ENCODE measurements around the gene ADK. TPM values are rescaled to one million over a fixed set of nuclear protein-coding genes. Genes with fewer than 3 reads are reported as not detected.
A peak's percentile ranks its signal among the peaks of the same experiment; 100 is the strongest.

Gene ADK
- total and polyA plus RNA-seq, 2 of the 13 experiments (the other 11 are each of a cell fraction or from before 2014, with no cell fraction given) = 48.6 to 79.1 TPM

DNA sequence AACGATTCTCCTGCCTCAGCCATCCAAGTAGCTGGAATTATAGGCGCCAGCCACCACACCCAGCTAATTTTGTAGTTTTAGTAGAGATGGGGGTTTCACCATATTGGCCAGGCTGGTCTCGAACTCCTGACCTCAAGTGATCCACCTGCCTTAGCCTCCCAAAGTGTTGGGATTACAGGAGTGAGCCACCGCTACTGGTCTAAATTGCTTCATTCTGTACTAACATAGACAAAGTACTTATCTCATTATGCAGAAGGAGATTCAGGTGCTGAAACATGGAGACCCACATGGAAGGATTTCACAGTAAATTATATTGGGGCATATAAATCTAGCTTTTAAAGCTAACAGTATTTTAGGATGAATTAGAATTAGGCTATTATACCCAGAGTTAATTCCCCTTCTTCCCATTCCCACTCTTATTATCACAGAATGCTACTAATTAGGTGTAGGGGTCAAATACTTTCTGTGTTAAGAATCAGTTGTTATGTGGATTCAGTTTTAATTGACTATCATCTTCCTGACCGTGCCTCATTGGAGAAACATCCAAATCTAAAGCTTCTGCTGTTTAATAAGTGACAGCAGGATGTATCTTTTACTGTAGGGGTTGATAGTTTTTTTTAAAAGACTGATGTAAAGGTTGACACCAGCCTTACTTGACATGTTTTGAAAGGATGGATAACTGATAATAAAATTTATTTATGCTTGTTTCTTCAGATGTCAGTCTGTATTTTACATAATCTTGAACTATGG lies 27.2 kb downstream of the ADK start:
- intact Hi-C loops (cut with micrococcal nuclease; ENCODE audit: unreplicated experiment) = no loop called here
- H3K9me3 ChIP-seq (ENCODE audit: low read length) = no peaks in the 10 kb centered on the region
- 75% methylated on average over 5 of the region's 5 CpGs for WGBS (ENCODE audit: low lambda C conversion rate)

More for the DNA sequence above, 27.2 kb downstream of the ADK start:
- POLR2A ChIA-PET = interaction anchor here (0.6 to 2.5 kb wide), 4 partner anchors 12 to 1032 kb away, joined by 3 to 45 read pairs (median 8); partner anchors contain the start of genes ADK, AP3M1 and VDAC2
- Histone ChIP-seq H3K36me3 (replicated peaks in 1 of 2; ENCODE audit: control insufficient read depth in 1 of 2, insufficient read depth in 2 of 2, low read length in 2 of 2) (peaks cover 0 to 2% of the 10 kb centered on the region in 2 experiments; a peak in 1 of 5 replicates), H3K79me2 (ENCODE audit: insufficient read depth, low read length) (peaks cover 57% of the 10 kb centered on the region), H4K20me1 (ENCODE audit: insufficient read depth, low read length) (no peaks in the 10 kb centered on the region), H3K4me3 (replicated peaks in 1 of 3; ENCODE audit: insufficient read depth in 1 of 3, low read depth in 2 of 3, low read length in 3 of 3) (peak overlapping the region in 1 of 3 experiments; percentile 32; a peak in 2 of 6 replicates), H3K27ac (ENCODE audit: extremely low read length, insufficient read depth, low read length) (no peak overlapping the region), H3K4me2 (ENCODE audit: low read depth, low read length) (peak overlapping the region; percentile 59), H3K9ac (ENCODE audit: insufficient read depth, low read depth, low read length) (no peak overlapping the region), H2AFZ (ENCODE audit: low read length) (no peak overlapping the region), H3K4me1 (ENCODE audit: insufficient read depth, low read length) (peaks cover 65% of the 10 kb centered on the region), H3K27me3 (ENCODE audit: control insufficient read depth in 1 of 2, insufficient read depth in 2 of 2, low read length in 2 of 2) (no peaks in the 10 kb centered on the region)
- ATAC-seq = no peak
- no TSS peak for BruUV-seq (replicated peaks)
- no peak for TF ChIP-seq FOXC1 (CRISPR knock-in tag; IDR thresholded peaks at IDR 0.05; ENCODE audit: borderline replicate concordance)
- no peak for TF ChIP-seq ZNF891 (CRISPR knock-in tag; IDR thresholded peaks at IDR 0.05)
- TF ChIP-seq TERF1 (CRISPR knock-in tag; IDR thresholded peaks at IDR 0.05) = no peak
- TF ChIP-seq ZSCAN31 (CRISPR knock-in tag; IDR thresholded peaks at IDR 0.05; ENCODE audit: low read depth) = no peak
- no peak for TF ChIP-seq ZFP37 (CRISPR knock-in tag; IDR thresholded peaks at IDR 0.05; ENCODE audit: borderline replicate concordance)
- TF ChIP-seq TIGD3 (CRISPR knock-in tag; IDR thresholded peaks at IDR 0.05; ENCODE audit: borderline replicate concordance) = no peak
- TF ChIP-seq, protein P1, sequence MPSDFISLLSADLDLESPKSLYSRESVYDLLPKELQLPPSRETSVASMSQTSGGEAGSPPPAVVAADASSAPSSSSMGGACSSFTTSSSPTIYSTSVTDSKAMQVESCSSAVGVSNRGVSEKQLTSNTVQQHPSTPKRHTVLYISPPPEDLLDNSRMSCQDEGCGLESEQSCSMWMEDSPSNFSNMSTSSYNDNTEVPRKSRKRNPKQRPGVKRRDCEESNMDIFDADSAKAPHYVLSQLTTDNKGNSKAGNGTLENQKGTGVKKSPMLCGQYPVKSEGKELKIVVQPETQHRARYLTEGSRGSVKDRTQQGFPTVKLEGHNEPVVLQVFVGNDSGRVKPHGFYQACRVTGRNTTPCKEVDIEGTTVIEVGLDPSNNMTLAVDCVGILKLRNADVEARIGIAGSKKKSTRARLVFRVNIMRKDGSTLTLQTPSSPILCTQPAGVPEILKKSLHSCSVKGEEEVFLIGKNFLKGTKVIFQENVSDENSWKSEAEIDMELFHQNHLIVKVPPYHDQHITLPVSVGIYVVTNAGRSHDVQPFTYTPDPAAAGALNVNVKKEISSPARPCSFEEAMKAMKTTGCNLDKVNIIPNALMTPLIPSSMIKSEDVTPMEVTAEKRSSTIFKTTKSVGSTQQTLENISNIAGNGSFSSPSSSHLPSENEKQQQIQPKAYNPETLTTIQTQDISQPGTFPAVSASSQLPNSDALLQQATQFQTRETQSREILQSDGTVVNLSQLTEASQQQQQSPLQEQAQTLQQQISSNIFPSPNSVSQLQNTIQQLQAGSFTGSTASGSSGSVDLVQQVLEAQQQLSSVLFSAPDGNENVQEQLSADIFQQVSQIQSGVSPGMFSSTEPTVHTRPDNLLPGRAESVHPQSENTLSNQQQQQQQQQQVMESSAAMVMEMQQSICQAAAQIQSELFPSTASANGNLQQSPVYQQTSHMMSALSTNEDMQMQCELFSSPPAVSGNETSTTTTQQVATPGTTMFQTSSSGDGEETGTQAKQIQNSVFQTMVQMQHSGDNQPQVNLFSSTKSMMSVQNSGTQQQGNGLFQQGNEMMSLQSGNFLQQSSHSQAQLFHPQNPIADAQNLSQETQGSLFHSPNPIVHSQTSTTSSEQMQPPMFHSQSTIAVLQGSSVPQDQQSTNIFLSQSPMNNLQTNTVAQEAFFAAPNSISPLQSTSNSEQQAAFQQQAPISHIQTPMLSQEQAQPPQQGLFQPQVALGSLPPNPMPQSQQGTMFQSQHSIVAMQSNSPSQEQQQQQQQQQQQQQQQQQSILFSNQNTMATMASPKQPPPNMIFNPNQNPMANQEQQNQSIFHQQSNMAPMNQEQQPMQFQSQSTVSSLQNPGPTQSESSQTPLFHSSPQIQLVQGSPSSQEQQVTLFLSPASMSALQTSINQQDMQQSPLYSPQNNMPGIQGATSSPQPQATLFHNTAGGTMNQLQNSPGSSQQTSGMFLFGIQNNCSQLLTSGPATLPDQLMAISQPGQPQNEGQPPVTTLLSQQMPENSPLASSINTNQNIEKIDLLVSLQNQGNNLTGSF (CRISPR knock-in tag; IDR thresholded peaks at IDR 0.05) = no peak
- TF ChIP-seq MTF1 (CRISPR knock-in tag; IDR thresholded peaks at IDR 0.05) = no peak
- TF ChIP-seq SP5 (CRISPR knock-in tag; IDR thresholded peaks at IDR 0.05; ENCODE audit: borderline replicate concordance, low read depth) = no peak
- CTCF ChIA-PET (ENCODE audit: low intra/inter-chr PET ratio, low total read pairs) = no interaction called here
- in situ Hi-C loops (cut with HindIII; ENCODE audit: extremely low pct_ligation_motif_present, low pct_unique_long_range_greater_than_20kb) = no loop called here
- no peak for DNase-seq (ENCODE audit: low spot score)
- FAIRE-seq = no peak
